ENCODE measurements around the gene S100A6.

Gene S100A6

GRCh38 chr1:153561466-153561985, 25.7 kb upstream of the S100A6 start:
- Histone ChIP-seq H3K27ac (ENCODE audit: low read depth, low read length) (no peak overlapping the region), H3K14ac (ENCODE audit: low read length) (no peak overlapping the region), H2BK5ac (ENCODE audit: low read depth, low read length, poor library complexity) (no peak overlapping the region), H2AK5ac (ENCODE audit: low read length) (no peak overlapping the region), H2BK120ac (ENCODE audit: insufficient read depth, low read length, poor library complexity) (no peak overlapping the region), H3K4me3 (ENCODE audit: low read depth, low read length) (no peak overlapping the region), H2BK12ac (ENCODE audit: low read length) (peak overlapping the region; percentile 5), H3K23ac (ENCODE audit: low read length) (no peak overlapping the region), H4K91ac (ENCODE audit: low read depth, low read length) (peak overlapping the region; percentile 21), H3K27me3 (ENCODE audit: insufficient read depth, low read length) (no peaks in the 10 kb centered on the region), H4K12ac (ENCODE audit: low read depth, low read length) (no peak overlapping the region), H3K9ac (ENCODE audit: low read length) (no peak overlapping the region), H3K4ac (ENCODE audit: low read depth, low read length) (no peak overlapping the region), H3K36me3 (ENCODE audit: control insufficient read depth in 1 of 2, insufficient read depth in 2 of 2, low read length in 2 of 2) (no peaks in the 10 kb centered on the region), H3K9me3 (ENCODE audit: insufficient read depth, low read depth, low read length) (no peaks in the 10 kb centered on the region), H3K79me1 (ENCODE audit: low read length) (peaks cover 29% of the 10 kb centered on the region), H3K4me1 (ENCODE audit: control insufficient read depth in 1 of 2, insufficient read depth in 2 of 2, low read length in 2 of 2) (peaks cover 27 to 34% of the 10 kb centered on the region in 2 experiments), H3K18ac (ENCODE audit: low read length) (no peak overlapping the region), H3K79me2 (ENCODE audit: control insufficient read depth, insufficient read depth, low read length, poor library complexity) (peaks cover 6% of the 10 kb centered on the region), H4K8ac (ENCODE audit: low read depth, low read length) (no peak overlapping the region), H3K4me2 (ENCODE audit: low read length) (no peak overlapping the region), H2AFZ (ENCODE audit: insufficient read depth, low read length, poor library complexity) (no peak overlapping the region)
- WGBS (ENCODE audit: extremely low coverage, insufficient coverage, insufficient read length) = no CpG with 5 or more reads among the region's 3 CpGs
- no peak for DNase-seq

DNA sequence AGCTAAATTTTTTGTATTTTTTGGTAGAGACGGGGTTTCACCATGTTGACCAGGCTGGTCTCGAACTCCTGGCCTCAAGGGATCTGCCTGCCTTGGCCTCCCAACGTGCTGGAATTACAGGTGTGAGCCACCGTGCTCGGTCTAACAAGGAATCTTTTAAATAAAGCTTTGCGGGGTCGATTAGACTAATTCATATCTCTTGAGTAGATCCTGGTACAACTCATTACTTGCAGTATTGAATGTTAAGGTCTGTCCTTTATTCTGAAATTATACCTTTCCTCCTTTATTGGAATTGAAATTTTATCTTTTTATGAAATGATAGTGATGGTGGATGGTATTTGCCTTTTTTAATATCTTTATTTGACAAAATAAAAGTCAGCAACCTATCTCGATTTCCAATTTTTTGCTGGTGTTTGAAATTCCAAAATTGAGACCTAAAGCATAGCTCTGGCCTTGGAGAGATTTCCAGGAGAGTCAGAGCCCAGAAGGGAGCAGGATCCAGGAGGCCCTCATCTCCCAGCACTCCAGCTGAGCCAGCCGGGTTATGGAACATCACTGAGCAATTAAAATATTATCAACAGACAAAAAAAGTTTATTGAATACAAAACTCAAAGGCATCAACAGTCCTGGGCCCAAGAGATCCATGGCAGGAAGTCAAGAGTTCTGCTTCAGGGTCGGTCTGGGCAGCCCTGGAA, 25.1 kb upstream of the S100A6 start:
- peaks cover 22 to 29% of the 10 kb centered on the region in 2 experiments for H3K4me1 ChIP-seq (ENCODE audit: control insufficient read depth in 1 of 2, insufficient read depth in 2 of 2, low read length in 2 of 2)
- H3K27ac ChIP-seq (ENCODE audit: low read depth, low read length) = no peak overlapping the region
- no peak overlapping the region for H3K4me3 ChIP-seq (ENCODE audit: low read depth, low read length)
- no peak overlapping the region for H3K9ac ChIP-seq (ENCODE audit: low read length)
- H2BK12ac ChIP-seq (ENCODE audit: low read length) = peak overlapping the region; percentile 47
- no peaks in the 10 kb centered on the region for H3K9me3 ChIP-seq (ENCODE audit: insufficient read depth, low read depth, low read length)
- H4K12ac ChIP-seq (ENCODE audit: low read depth, low read length) = no peak overlapping the region
- H2BK120ac ChIP-seq (ENCODE audit: insufficient read depth, low read length, poor library complexity) = no peak overlapping the region
- H3K79me1 ChIP-seq (ENCODE audit: low read length) = peaks cover 23% of the 10 kb centered on the region
- WGBS (ENCODE audit: extremely low coverage, insufficient coverage, insufficient read length) = no CpG with 5 or more reads among the region's 10 CpGs
- no peak overlapping the region for H3K4ac ChIP-seq (ENCODE audit: low read depth, low read length)
- no peak overlapping the region for H3K18ac ChIP-seq (ENCODE audit: low read length)
- H2BK5ac ChIP-seq (ENCODE audit: low read depth, low read length, poor library complexity) = no peak overlapping the region
- H2AK5ac ChIP-seq (ENCODE audit: low read length) = no peak overlapping the region
- no peak overlapping the region for H4K91ac ChIP-seq (ENCODE audit: low read depth, low read length)
- H3K23ac ChIP-seq (ENCODE audit: low read length) = no peak overlapping the region
- DNase-seq = no peak
- H3K27me3 ChIP-seq (ENCODE audit: insufficient read depth, low read length) = no peaks in the 10 kb centered on the region
- no peak overlapping the region for H4K8ac ChIP-seq (ENCODE audit: low read depth, low read length)
- H3K14ac ChIP-seq (ENCODE audit: low read length) = no peak overlapping the region
- no peaks in the 10 kb centered on the region for H3K36me3 ChIP-seq (ENCODE audit: control insufficient read depth in 1 of 2, insufficient read depth in 2 of 2, low read length in 2 of 2)
- no peak overlapping the region for H2AFZ ChIP-seq (ENCODE audit: insufficient read depth, low read length, poor library complexity)
- no peak overlapping the region for H3K4me2 ChIP-seq (ENCODE audit: low read length)
- H3K79me2 ChIP-seq (ENCODE audit: control insufficient read depth, insufficient read depth, low read length, poor library complexity) = peaks cover 6% of the 10 kb centered on the region

DNA sequence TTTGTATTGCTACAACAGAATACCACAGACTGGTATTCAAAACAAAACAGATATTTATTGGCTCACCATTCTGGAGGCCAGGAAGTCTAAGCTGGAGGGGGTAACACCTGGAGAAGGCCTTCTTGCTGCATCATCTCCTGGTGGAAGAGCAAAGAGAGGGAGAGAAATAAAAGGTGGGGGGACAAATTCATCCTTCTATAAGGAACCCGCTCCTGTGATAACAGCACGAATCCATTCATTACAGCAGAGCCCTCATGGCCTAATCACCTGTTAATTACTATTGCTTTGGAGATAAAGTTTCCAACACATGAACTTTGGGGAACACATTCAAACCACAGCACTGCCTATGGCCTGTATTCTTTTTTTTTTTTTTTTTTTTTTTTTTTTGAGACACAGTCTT, 24.4 kb upstream of the S100A6 start:
- Histone ChIP-seq H4K12ac (ENCODE audit: low read depth, low read length) (no peak overlapping the region), H3K18ac (ENCODE audit: low read length) (no peak overlapping the region), H4K8ac (ENCODE audit: low read depth, low read length) (no peak overlapping the region), H3K27me3 (ENCODE audit: insufficient read depth, low read length) (no peaks in the 10 kb centered on the region), H4K91ac (ENCODE audit: low read depth, low read length) (no peak overlapping the region), H3K4me3 (ENCODE audit: low read depth, low read length) (no peak overlapping the region), H3K14ac (ENCODE audit: low read length) (no peak overlapping the region), H2BK12ac (ENCODE audit: low read length) (no peak overlapping the region), H3K27ac (ENCODE audit: low read depth, low read length) (no peak overlapping the region), H3K23ac (ENCODE audit: low read length) (no peak overlapping the region), H2BK120ac (ENCODE audit: insufficient read depth, low read length, poor library complexity) (no peak overlapping the region), H3K79me1 (ENCODE audit: low read length) (peaks cover 17% of the 10 kb centered on the region), H2AK5ac (ENCODE audit: low read length) (no peak overlapping the region), H3K36me3 (ENCODE audit: control insufficient read depth in 1 of 2, insufficient read depth in 2 of 2, low read length in 2 of 2) (no peaks in the 10 kb centered on the region), H3K9ac (ENCODE audit: low read length) (no peak overlapping the region), H2AFZ (ENCODE audit: insufficient read depth, low read length, poor library complexity) (no peak overlapping the region), H3K4ac (ENCODE audit: low read depth, low read length) (no peak overlapping the region), H3K4me1 (ENCODE audit: control insufficient read depth in 1 of 2, insufficient read depth in 2 of 2, low read length in 2 of 2) (peaks cover 15 to 22% of the 10 kb centered on the region in 2 experiments), H3K4me2 (ENCODE audit: low read length) (no peak overlapping the region), H3K79me2 (ENCODE audit: control insufficient read depth, insufficient read depth, low read length, poor library complexity) (peaks cover under 1% of the 10 kb centered on the region), H2BK5ac (ENCODE audit: low read depth, low read length, poor library complexity) (no peak overlapping the region), H3K9me3 (ENCODE audit: insufficient read depth, low read depth, low read length) (no peaks in the 10 kb centered on the region)
- no CpG with 5 or more reads among the region's 2 CpGs for WGBS (ENCODE audit: extremely low coverage, insufficient coverage, insufficient read length)
- no peak for DNase-seq

DNA sequence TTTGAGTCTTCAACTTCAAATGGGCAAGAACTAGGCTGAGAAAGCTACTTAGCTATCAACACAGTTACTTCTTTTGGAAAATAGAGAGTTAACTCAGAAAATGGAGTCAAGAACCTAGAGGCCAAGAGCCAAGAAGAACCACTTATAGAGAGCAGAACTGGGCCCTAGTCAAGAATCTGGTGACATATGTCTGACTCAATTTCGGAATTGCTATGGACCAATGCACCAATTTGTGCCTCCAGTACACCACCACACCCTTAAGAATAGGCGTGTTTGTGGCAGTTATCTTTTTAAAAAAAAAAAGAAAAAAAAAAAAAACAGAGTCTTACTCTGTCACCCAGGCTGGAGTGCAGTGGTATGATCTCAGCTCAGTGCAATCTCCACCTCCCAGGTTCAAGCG, 22.1 kb upstream of the S100A6 start:
- WGBS (ENCODE audit: extremely low coverage, insufficient coverage, insufficient read length) = no CpG with 5 or more reads among the region's 3 CpGs

More for the DNA sequence above, 22.1 kb upstream of the S100A6 start:
- Histone ChIP-seq H3K79me2 (ENCODE audit: control insufficient read depth, insufficient read depth, low read length, poor library complexity) (no peaks in the 10 kb centered on the region), H3K4me1 (ENCODE audit: control insufficient read depth in 1 of 2, insufficient read depth in 2 of 2, low read length in 2 of 2) (peaks cover 17 to 22% of the 10 kb centered on the region in 2 experiments), H2BK5ac (ENCODE audit: low read depth, low read length, poor library complexity) (no peak overlapping the region), H3K79me1 (ENCODE audit: low read length) (peaks cover 12% of the 10 kb centered on the region), H3K4me2 (ENCODE audit: low read length) (no peak overlapping the region), H3K23ac (ENCODE audit: low read length) (no peak overlapping the region), H3K14ac (ENCODE audit: low read length) (no peak overlapping the region), H3K9ac (ENCODE audit: low read length) (no peak overlapping the region), H4K12ac (ENCODE audit: low read depth, low read length) (no peak overlapping the region), H3K27me3 (ENCODE audit: insufficient read depth, low read length) (no peaks in the 10 kb centered on the region), H3K18ac (ENCODE audit: low read length) (no peak overlapping the region), H3K36me3 (ENCODE audit: control insufficient read depth in 1 of 2, insufficient read depth in 2 of 2, low read length in 2 of 2) (no peaks in the 10 kb centered on the region), H3K9me3 (ENCODE audit: insufficient read depth, low read depth, low read length) (no peaks in the 10 kb centered on the region), H4K8ac (ENCODE audit: low read depth, low read length) (no peak overlapping the region), H3K4ac (ENCODE audit: low read depth, low read length) (no peak overlapping the region), H2BK12ac (ENCODE audit: low read length) (peak overlapping the region; percentile 55), H3K4me3 (ENCODE audit: low read depth, low read length) (no peak overlapping the region), H2AK5ac (ENCODE audit: low read length) (no peak overlapping the region), H4K91ac (ENCODE audit: low read depth, low read length) (peak overlapping the region; percentile 57), H2BK120ac (ENCODE audit: insufficient read depth, low read length, poor library complexity) (no peak overlapping the region), H3K27ac (ENCODE audit: low read depth, low read length) (no peak overlapping the region), H2AFZ (ENCODE audit: insufficient read depth, low read length, poor library complexity) (no peak overlapping the region)
- DNase-seq = no peak
